Measurements from ENCODE around the gene C16orf90. TPM values are rescaled to one million over a fixed set of nuclear protein-coding genes. Genes with fewer than 3 reads are reported as not detected.

C16orf90 gene
- total RNA-seq, 1 donor from 2014 or later: not detected

DNA sequence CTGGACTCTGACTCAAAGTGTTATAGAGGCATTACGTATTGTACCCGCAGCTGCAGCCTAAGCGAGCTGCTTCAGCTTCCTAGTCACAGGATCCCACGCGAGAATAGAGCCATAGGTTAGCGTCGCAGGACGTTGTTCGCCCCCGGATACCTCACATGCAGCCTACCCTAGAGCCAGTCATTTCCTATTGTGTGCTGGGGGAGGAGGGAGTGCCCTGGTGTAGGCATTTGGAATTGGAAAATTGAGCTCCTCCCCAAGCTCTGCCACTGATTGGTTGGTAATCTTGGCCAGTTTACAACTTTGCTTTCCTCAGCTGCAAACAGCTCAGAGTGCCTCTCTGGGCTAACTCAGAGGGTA is 51.3 kb downstream of the C16orf90 start:
- Mint-ChIP-seq H3K4me1 (ENCODE audit: low read depth, unreplicated experiment) (no peaks in the 10 kb centered on the region), H3K27ac (ENCODE audit: unreplicated experiment) (peak overlapping the region; percentile 98), H3K4me3 (ENCODE audit: unreplicated experiment) (peak overlapping the region; percentile 99), H3K27me3 (ENCODE audit: low read depth, unreplicated experiment) (no peaks in the 10 kb centered on the region), H3K36me3 (ENCODE audit: low read depth, unreplicated experiment) (peaks cover 21% of the 10 kb centered on the region), H3K9me3 (ENCODE audit: unreplicated experiment) (no peaks in the 10 kb centered on the region)
- Histone ChIP-seq H3K4me2 (ENCODE audit: low read length) (peak overlapping the region; percentile 87), H3K79me2 (ENCODE audit: insufficient read depth, low read length) (peaks cover 56% of the 10 kb centered on the region), H3K9me3 (ENCODE audit: insufficient read depth, low read depth, low read length) (no peaks in the 10 kb centered on the region), H2AFZ (ENCODE audit: low read depth, low read length) (peak overlapping the region; percentile 31), H3K36me3 (ENCODE audit: insufficient read depth, low read length) (peaks cover 5% of the 10 kb centered on the region), H3K4me3 (ENCODE audit: insufficient read depth, low read depth, low read length) (peak overlapping the region; percentile 80), H3K27ac (ENCODE audit: low read depth, low read length) (peak overlapping the region; percentile 85), H3K27me3 (ENCODE audit: insufficient read depth, low read length) (no peaks in the 10 kb centered on the region), H3K9ac (ENCODE audit: low read length) (peak overlapping the region; percentile 92), H4K20me1 (ENCODE audit: insufficient read depth, low read length) (peaks cover 14% of the 10 kb centered on the region), H3K4me1 (ENCODE audit: insufficient read depth, low read length) (no peaks in the 10 kb centered on the region)
- DNase-seq (ENCODE audit: low read depth): peak; percentile 76
- no peak for FAIRE-seq
- TF ChIP-seq EZH2 (IDR thresholded peaks at IDR 0.05; ENCODE audit: insufficient read depth, low read length): no peak
- TF ChIP-seq, protein P1, sequence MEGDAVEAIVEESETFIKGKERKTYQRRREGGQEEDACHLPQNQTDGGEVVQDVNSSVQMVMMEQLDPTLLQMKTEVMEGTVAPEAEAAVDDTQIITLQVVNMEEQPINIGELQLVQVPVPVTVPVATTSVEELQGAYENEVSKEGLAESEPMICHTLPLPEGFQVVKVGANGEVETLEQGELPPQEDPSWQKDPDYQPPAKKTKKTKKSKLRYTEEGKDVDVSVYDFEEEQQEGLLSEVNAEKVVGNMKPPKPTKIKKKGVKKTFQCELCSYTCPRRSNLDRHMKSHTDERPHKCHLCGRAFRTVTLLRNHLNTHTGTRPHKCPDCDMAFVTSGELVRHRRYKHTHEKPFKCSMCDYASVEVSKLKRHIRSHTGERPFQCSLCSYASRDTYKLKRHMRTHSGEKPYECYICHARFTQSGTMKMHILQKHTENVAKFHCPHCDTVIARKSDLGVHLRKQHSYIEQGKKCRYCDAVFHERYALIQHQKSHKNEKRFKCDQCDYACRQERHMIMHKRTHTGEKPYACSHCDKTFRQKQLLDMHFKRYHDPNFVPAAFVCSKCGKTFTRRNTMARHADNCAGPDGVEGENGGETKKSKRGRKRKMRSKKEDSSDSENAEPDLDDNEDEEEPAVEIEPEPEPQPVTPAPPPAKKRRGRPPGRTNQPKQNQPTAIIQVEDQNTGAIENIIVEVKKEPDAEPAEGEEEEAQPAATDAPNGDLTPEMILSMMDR (IDR thresholded peaks at IDR 0.05; ENCODE audit: insufficient read depth, low read depth, low read length): no peak

Small RNA genes within 50 kb of the gene (microRNA-seq; reads per million reads assigned to microRNA genes)
- not detected for gene MIR6126

Other genes starting within 250 kb of the C16orf90 start
- gene MEFV, start 238.9 kb downstream of the C16orf90 start, total RNA-seq: not detected in 2 replicates
- 31.4 and 34.7 TPM in 2 replicates for gene ZNF263, start 212.0 kb downstream of the C16orf90 start, total RNA-seq
- 4.4 and 4.5 TPM in 2 replicates for gene TIGD7, start 190.1 kb downstream of the C16orf90 start, total RNA-seq
- 26.9 and 30.5 TPM in 2 replicates for gene ZNF75A, start 190.0 kb downstream of the C16orf90 start, total RNA-seq
- gene OR2C1, start 139.6 kb downstream of the C16orf90 start, total RNA-seq: not detected in 2 replicates
- gene ZSCAN32, start 94.5 kb downstream of the C16orf90 start, total RNA-seq: 17.3 and 20.7 TPM in 2 replicates
- 8.2 and 9.7 TPM in 2 replicates for gene ZNF174, start 94.3 kb downstream of the C16orf90 start, total RNA-seq
- gene ZNF597, start 52.0 kb downstream of the C16orf90 start, total RNA-seq: 3.9 and 4.7 TPM in 2 replicates
- 61.1 and 64.9 TPM in 2 replicates for gene NAA60, start 51.8 kb downstream of the C16orf90 start, total RNA-seq
- gene CLUAP1, start 5.5 kb upstream of the C16orf90 start, total RNA-seq: 15.4 and 16.3 TPM in 2 replicates
- 0.17 and 0.23 TPM in 2 replicates for gene NLRC3, start 81.9 kb upstream of the C16orf90 start, total RNA-seq
- 7.8 and 7.9 TPM in 2 replicates for gene SLX4, start 116.1 kb upstream of the C16orf90 start, total RNA-seq
- 16.2 and 16.9 TPM in 2 replicates for gene DNASE1, start 159.2 kb upstream of the C16orf90 start, total RNA-seq
- 57.1 and 63.3 TPM in 2 replicates for gene TRAP1, start 222.0 kb upstream of the C16orf90 start, total RNA-seq

Measured in astrocyte (in vitro differentiated cells and primary cell).